ENCODE results near the gene BAK1.

BAK1 gene

GRCh38 chr6:33579828-33580714 is at the start of gene BAK1:
BAK1 (minus strand) TSS chr6:33580276; CDS start chr6:33577604, 2,672 bp downstream.
- peak; percentile 68 to 77 for DNase-seq (ENCODE audit: low read depth in 2 of 2)

DNA sequence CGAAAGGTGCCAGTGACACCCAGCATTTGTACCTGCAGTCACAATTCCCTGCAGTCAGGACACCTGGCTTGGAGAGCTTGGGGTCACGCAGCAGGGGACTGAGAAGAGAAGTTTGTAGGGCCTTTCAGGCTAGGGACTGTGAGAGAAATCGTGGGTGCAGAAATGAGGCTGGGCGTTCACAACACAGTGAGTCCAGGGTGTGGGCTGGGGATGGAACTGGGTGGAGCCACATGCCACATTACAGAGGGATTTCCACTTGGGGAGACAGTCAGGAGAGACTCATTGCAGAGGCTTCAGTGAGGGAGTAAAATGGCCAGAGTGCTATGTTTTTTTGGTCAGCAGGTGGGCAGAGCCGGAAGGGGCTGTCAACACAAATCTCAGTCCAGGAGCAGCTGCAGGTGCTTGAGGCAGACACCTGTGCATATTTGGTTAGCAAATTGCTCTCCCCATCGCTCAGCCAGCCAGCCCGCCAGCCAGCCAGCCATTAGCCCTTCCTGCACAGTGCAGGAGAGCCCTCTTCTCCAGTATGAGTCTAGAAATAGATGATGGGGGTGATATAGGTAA is 48.4 kb upstream of the BAK1 start:
- no peak for DNase-seq (ENCODE audit: low read depth in 2 of 2)

GRCh38 chr6:33627876-33628275 is 47.8 kb upstream of the BAK1 start:
- DNase-seq (ENCODE audit: low read depth in 2 of 2) = no peak

- DNase-seq (ENCODE audit: low read depth in 2 of 2) = no peak
These were observed 44.8 kb upstream of the BAK1 start for GRCh38 chr6:33624856-33625255.

- DNase-seq (ENCODE audit: low read depth in 2 of 2) = no peak
These were observed 43.9 kb upstream of the BAK1 start for GRCh38 chr6:33623895-33624381.

DNA sequence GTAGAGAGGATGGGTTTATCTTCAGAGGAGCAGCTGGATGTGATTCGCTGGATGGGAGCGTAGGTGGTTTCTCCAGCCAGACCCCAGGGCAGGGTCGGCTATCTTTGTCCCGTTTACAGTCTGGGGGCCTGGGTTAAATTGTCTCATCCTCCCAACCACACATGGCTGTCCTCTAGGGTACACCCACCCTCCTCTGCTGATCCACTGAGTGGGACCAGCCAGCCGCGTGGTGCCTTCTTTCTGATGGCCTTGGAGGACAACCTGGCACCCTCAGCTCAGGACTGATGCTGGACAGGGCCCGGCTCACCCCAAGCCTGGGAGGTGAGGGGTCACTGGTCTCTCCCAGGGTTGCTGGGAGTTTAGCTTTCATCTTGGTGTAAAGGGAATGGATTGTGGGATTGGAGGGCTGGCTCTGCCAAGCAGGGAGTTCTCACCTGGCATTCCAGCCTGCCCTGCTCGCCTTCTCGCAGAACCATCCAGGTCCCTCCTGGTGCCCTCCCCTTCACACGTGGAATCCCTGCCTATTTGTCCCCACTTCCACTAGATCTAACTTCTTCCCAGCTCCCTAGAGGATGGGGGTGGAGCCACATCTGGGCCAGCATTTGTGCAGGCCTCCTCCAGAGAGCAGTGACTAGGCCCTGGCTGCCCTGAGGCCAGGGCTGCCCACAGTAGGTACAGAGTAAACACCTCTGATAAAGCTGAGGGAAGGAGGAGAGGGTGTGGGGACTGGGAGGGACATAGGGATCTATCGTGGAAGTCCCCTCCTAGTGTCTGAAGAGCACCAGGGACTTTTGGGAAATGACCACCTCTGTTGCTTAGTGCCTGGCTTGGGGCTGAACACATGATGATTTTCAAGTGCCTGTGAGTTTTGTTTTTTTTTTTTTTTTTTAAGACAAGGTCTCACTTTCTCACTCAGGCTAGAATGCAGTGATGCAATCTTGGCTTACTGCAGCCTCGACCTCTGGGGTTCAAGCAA is 42.7 kb upstream of the BAK1 start:
- no peak for DNase-seq (ENCODE audit: low read depth in 2 of 2)

- DNase-seq (ENCODE audit: low read depth in 2 of 2) = peak in 1 of 2 donors; percentile 23
These were observed 41.8 kb upstream of the BAK1 start for GRCh38 chr6:33621711-33622388.

- DNase-seq (ENCODE audit: low read depth in 2 of 2) = peak; percentile 45 to 66
These were observed 41.0 kb upstream of the BAK1 start, which contains the start of gene ITPR3 for GRCh38 chr6:33620856-33621710. ITPR3 (plus strand) TSS chr6:33621322; CDS start chr6:33621603, 281 bp downstream.

- DNase-seq (ENCODE audit: low read depth in 2 of 2) = peak in 1 of 2 donors; percentile 30
These were observed 40.2 kb upstream of the BAK1 start for GRCh38 chr6:33620158-33620855.

DNA sequence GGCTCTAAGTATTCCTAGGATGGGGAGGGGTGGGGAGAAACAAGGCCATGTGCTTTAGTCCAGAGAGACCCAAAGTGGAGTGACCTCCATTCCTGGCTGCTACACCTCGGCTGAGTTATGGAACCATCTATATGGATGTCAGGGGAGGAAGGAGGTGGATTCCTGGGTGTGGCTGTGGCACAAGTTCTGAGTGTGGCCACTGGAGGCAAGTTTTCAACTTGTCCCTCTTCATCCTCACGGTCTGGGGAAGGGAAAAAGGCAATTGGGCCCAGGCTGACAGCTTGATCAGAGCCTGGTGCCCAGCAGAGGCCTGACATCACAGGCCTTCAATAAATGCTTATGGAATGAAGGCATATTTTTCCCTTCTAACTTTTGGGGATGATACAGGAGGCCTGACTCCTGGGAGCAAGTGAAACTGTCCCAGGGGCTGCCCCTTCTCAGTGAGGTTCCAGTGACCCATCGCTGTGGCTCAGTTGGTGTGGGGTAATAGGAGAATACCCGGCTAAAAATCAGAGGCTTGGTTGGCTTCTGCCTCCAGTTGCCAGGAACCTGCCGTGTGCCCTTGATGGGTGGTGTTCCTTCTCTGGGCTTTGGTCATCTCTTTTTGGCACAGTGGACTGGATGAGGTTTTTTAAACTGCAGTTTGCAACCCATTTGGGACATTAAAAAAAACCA is 39.2 kb upstream of the BAK1 start:
- no peak for DNase-seq (ENCODE audit: low read depth in 2 of 2)

- no peak for DNase-seq (ENCODE audit: low read depth in 2 of 2)
These were observed 36.8 kb upstream of the BAK1 start for GRCh38 chr6:33616913-33617312.

DNA sequence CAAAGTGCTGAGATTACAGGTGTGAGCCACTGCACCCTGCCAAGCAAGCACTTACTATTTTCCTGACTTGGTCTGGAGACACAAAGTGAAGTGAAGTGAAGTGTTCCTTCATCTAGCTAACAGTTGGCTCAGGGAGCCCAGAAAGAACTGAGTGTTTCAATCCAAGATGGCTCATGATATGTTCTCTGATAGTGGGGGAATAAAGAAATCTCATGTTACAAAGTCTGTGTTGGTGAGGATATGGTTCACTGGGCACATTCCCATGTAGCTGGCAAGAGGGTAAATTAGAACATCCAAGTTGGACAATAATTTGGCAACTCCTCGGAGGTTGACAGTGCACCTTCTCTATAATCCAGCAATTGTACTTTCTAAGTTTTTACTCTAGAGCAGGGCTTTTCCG is 36.0 kb upstream of the BAK1 start:
- DNase-seq (ENCODE audit: low read depth in 2 of 2) = no peak

GRCh38 chr6:33613795-33614168 is 33.7 kb upstream of the BAK1 start:
- DNase-seq (ENCODE audit: low read depth in 2 of 2) = no peak

- no peak for DNase-seq (ENCODE audit: low read depth in 2 of 2)
These were observed 33.2 kb upstream of the BAK1 start for GRCh38 chr6:33613146-33613794.

DNA sequence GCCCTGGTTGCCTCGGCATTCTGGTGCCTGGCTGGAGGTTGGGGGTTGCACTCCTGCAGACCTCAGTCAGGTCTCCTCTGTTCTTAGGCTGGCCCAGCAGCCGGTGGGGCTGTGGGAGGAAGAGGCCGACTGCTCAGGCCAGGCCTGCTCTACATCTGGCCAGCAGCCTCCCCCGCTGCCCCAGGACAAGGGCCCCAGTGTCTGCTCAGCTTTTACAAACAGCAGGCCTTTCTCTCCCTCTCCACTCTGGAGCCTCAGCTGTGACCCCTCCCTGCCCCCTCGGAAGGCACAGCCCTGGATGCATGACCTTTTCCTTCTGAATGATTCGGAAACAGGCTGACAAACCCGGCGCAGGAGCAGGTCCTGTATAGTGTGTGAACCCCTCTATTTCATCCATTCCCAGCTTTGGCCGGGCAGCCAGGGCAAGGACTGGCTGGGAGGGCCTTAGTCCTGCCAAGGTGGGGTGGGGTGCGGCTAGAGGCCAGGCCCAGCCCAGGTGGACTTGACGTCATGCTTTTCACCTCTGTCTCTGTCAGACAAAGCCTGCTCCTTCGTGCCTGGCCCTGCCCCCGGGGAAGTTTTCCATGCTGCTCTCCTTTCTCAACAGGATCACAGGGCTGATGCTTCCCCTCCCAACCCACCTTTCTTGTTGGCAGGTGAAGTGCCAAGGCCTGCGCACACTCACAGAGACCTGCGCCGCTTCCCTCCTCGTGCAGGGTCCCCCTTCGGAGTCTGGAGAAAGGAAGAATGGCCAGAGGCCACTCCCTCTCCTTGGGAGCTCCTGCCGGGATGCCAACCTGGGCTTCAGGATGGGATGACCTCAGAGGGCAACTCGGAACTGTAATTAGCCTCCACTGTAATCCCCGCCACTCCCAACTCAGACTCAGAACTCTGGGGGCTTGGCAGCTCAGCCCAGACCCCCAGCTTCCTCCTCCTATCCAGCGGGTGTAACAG is 31.0 kb upstream of the BAK1 start:
- no peak for DNase-seq (ENCODE audit: low read depth in 2 of 2)

DNA sequence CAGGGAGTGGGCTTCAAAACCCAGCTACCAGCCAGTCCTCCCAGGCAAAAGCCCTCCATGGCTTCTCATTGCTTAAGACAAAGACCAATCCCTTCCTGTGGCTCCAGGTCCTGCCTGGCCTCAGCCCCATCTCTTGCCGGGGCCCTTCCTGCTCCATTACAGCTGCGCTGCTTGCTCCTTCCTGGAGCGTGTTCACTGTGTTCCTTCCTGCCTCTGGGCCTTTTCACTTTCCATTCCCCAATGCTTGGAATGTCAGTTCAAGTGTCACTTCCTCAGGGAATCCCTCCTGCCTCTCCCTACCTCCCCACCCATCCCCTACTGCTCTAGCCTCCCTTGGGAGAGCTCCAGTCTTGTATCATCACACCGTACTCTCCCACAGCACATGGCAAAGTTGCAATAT is 30.0 kb upstream of the BAK1 start:
- DNase-seq (ENCODE audit: low read depth in 2 of 2) = no peak

GRCh38 chr6:33609528-33609927 is 29.5 kb upstream of the BAK1 start:
- no peak for DNase-seq (ENCODE audit: low read depth in 2 of 2)

All from stimulated activated CD4-positive, alpha-beta T cell treated with anti-CD3 and anti-CD28 coated beads, Interleukin-4, amount 100 ng/mL, for 48 hours (primary cell).